Measurements from ENCODE around the gene SHC3.

SHC3 gene

DNA sequence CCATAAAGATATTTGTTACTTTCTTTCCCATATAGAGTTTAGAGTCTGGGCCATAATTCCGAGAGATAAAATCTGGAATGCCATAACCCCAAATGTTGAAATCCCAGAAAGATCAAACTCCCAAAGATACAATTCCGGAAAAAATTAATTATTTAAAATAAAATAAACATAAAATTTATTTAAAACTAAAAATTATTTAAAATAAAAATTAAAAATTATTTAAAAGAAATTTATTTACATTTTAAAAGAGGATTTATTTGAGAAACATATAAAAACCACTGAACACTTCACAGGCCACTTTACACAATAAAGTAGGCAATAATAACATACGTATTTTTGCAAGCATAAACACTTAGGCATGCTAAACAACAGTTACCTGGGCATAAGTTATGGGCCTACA lies 57.9 kb downstream of the SHC3 start:
- CTCF ChIA-PET = no interaction called here
- DNase-seq = no peak
- POLR2A ChIA-PET = no interaction called here
- no peaks in the 10 kb centered on the region for H3K27me3 ChIP-seq (replicated peaks in 2 of 5; ENCODE audit: control insufficient read depth in 4 of 5, insufficient read depth in 5 of 5, low read length in 4 of 5)
- H3K4me1 ChIP-seq (ENCODE audit: control extremely low read depth in 1 of 4, control insufficient read depth in 4 of 4, insufficient read depth in 4 of 4, low read length in 3 of 4) = no peaks in the 10 kb centered on the region
- H3K36me3 ChIP-seq (ENCODE audit: control insufficient read depth in 4 of 4, insufficient read depth in 4 of 4, low read length in 3 of 4) = no peaks in the 10 kb centered on the region
- WGBS (ENCODE audit: insufficient coverage) = no CpG with 5 or more reads among the region's 3 CpGs
- peaks cover 0 to 4% (median 1%) of the 10 kb centered on the region in 5 experiments for H3K9me3 ChIP-seq (ENCODE audit: control extremely low read depth in 1 of 5, control insufficient read depth in 4 of 5, insufficient read depth in 2 of 5, low read depth in 1 of 5, low read length in 4 of 5)
- H3K4me3 ChIP-seq (ENCODE audit: control insufficient read depth in 1 of 7, extremely low read depth in 1 of 7, insufficient read depth in 4 of 7, low read depth in 2 of 7, low read length in 6 of 7) = no peak overlapping the region
- H3K27ac ChIP-seq (ENCODE audit: insufficient read depth in 1 of 2, low read depth in 1 of 2, low read length in 2 of 2, poor library complexity in 1 of 2, severe bottlenecking in 2 of 2) = no peak overlapping the region

- Histone ChIP-seq H3K36me3 (ENCODE audit: control insufficient read depth in 4 of 4, insufficient read depth in 4 of 4, low read length in 3 of 4) (no peaks in the 10 kb centered on the region), H3K4me3 (ENCODE audit: control insufficient read depth in 1 of 7, extremely low read depth in 1 of 7, insufficient read depth in 4 of 7, low read depth in 2 of 7, low read length in 6 of 7) (no peak overlapping the region), H3K9me3 (ENCODE audit: control extremely low read depth in 1 of 5, control insufficient read depth in 4 of 5, insufficient read depth in 2 of 5, low read depth in 1 of 5, low read length in 4 of 5) (peaks cover 0 to 5% (median 0%) of the 10 kb centered on the region in 5 experiments), H3K27me3 (replicated peaks in 2 of 5; ENCODE audit: control insufficient read depth in 4 of 5, insufficient read depth in 5 of 5, low read length in 4 of 5) (peaks cover 0 to 2% (median 0%) of the 10 kb centered on the region in 5 experiments), H3K4me1 (ENCODE audit: control extremely low read depth in 1 of 4, control insufficient read depth in 4 of 4, insufficient read depth in 4 of 4, low read length in 3 of 4) (no peaks in the 10 kb centered on the region), H3K27ac (ENCODE audit: insufficient read depth in 1 of 2, low read depth in 1 of 2, low read length in 2 of 2, poor library complexity in 1 of 2, severe bottlenecking in 2 of 2) (no peak overlapping the region)
- 80% methylated on average over 1 of the region's 3 CpGs for WGBS (ENCODE audit: insufficient coverage)
- ChIA-PET CTCF (no interaction called here), POLR2A (no interaction called here)
- DNase-seq = no peak
Measured at GRCh38 chr9:89116805-89117192, 61.8 kb downstream of the SHC3 start.

- H3K4me3 ChIP-seq (ENCODE audit: control insufficient read depth in 1 of 7, extremely low read depth in 1 of 7, insufficient read depth in 4 of 7, low read depth in 2 of 7, low read length in 6 of 7) = no peak overlapping the region
- peaks cover 0 to 2% (median 0%) of the 10 kb centered on the region in 5 experiments for H3K27me3 ChIP-seq (replicated peaks in 2 of 5; ENCODE audit: control insufficient read depth in 4 of 5, insufficient read depth in 5 of 5, low read length in 4 of 5)
- H3K36me3 ChIP-seq (ENCODE audit: control insufficient read depth in 4 of 4, insufficient read depth in 4 of 4, low read length in 3 of 4) = no peaks in the 10 kb centered on the region
- no peaks in the 10 kb centered on the region for H3K4me1 ChIP-seq (ENCODE audit: control extremely low read depth in 1 of 4, control insufficient read depth in 4 of 4, insufficient read depth in 4 of 4, low read length in 3 of 4)
- no peak overlapping the region for H3K27ac ChIP-seq (ENCODE audit: insufficient read depth in 1 of 2, low read depth in 1 of 2, low read length in 2 of 2, poor library complexity in 1 of 2, severe bottlenecking in 2 of 2)
- 97% methylated on average over 3 of the region's 8 CpGs for WGBS (ENCODE audit: insufficient coverage)
- POLR2A ChIA-PET = no interaction called here
- peaks cover 0 to 5% (median under 1%) of the 10 kb centered on the region in 5 experiments for H3K9me3 ChIP-seq (ENCODE audit: control extremely low read depth in 1 of 5, control insufficient read depth in 4 of 5, insufficient read depth in 2 of 5, low read depth in 1 of 5, low read length in 4 of 5)
- CTCF ChIA-PET = no interaction called here
- no peak for DNase-seq
Measured at GRCh38 chr9:89116064-89116804, 62.4 kb downstream of the SHC3 start.

- no peak for DNase-seq
- H3K36me3 ChIP-seq (ENCODE audit: control insufficient read depth in 4 of 4, insufficient read depth in 4 of 4, low read length in 3 of 4) = no peaks in the 10 kb centered on the region
- ChIA-PET CTCF (no interaction called here), POLR2A (no interaction called here)
- H3K27me3 ChIP-seq (replicated peaks in 2 of 5; ENCODE audit: control insufficient read depth in 4 of 5, insufficient read depth in 5 of 5, low read length in 4 of 5) = peaks cover 0 to 2% (median 0%) of the 10 kb centered on the region in 5 experiments
- 100% methylated on average over 1 of the region's 1 CpG for WGBS (ENCODE audit: insufficient coverage)
- H3K4me3 ChIP-seq (ENCODE audit: control insufficient read depth in 1 of 7, extremely low read depth in 1 of 7, insufficient read depth in 4 of 7, low read depth in 2 of 7, low read length in 6 of 7) = no peak overlapping the region
- peaks cover 0 to 9% (median 5%) of the 10 kb centered on the region in 5 experiments for H3K9me3 ChIP-seq (ENCODE audit: control extremely low read depth in 1 of 5, control insufficient read depth in 4 of 5, insufficient read depth in 2 of 5, low read depth in 1 of 5, low read length in 4 of 5)
- H3K27ac ChIP-seq (ENCODE audit: insufficient read depth in 1 of 2, low read depth in 1 of 2, low read length in 2 of 2, poor library complexity in 1 of 2, severe bottlenecking in 2 of 2) = no peak overlapping the region
- no peaks in the 10 kb centered on the region for H3K4me1 ChIP-seq (ENCODE audit: control extremely low read depth in 1 of 4, control insufficient read depth in 4 of 4, insufficient read depth in 4 of 4, low read length in 3 of 4)
Measured at GRCh38 chr9:89115426-89115825, 63.2 kb downstream of the SHC3 start.

- POLR2A ChIA-PET = no interaction called here
- DNase-seq = no peak
- 98% methylated on average over 4 of the region's 4 CpGs for WGBS (ENCODE audit: insufficient coverage)
- CTCF ChIA-PET = no interaction called here
- Histone ChIP-seq H3K4me3 (ENCODE audit: control insufficient read depth in 1 of 7, extremely low read depth in 1 of 7, insufficient read depth in 4 of 7, low read depth in 2 of 7, low read length in 6 of 7) (no peak overlapping the region), H3K27ac (ENCODE audit: insufficient read depth in 1 of 2, low read depth in 1 of 2, low read length in 2 of 2, poor library complexity in 1 of 2, severe bottlenecking in 2 of 2) (no peak overlapping the region), H3K27me3 (replicated peaks in 2 of 5; ENCODE audit: control insufficient read depth in 4 of 5, insufficient read depth in 5 of 5, low read length in 4 of 5) (peaks cover 0 to 2% (median 0%) of the 10 kb centered on the region in 5 experiments), H3K9me3 (ENCODE audit: control extremely low read depth in 1 of 5, control insufficient read depth in 4 of 5, insufficient read depth in 2 of 5, low read depth in 1 of 5, low read length in 4 of 5) (peaks cover 0 to 13% (median 5%) of the 10 kb centered on the region in 5 experiments), H3K4me1 (ENCODE audit: control extremely low read depth in 1 of 4, control insufficient read depth in 4 of 4, insufficient read depth in 4 of 4, low read length in 3 of 4) (no peaks in the 10 kb centered on the region), H3K36me3 (ENCODE audit: control insufficient read depth in 4 of 4, insufficient read depth in 4 of 4, low read length in 3 of 4) (no peaks in the 10 kb centered on the region)
Measured at GRCh38 chr9:89114741-89115140, 63.9 kb downstream of the SHC3 start.

DNA sequence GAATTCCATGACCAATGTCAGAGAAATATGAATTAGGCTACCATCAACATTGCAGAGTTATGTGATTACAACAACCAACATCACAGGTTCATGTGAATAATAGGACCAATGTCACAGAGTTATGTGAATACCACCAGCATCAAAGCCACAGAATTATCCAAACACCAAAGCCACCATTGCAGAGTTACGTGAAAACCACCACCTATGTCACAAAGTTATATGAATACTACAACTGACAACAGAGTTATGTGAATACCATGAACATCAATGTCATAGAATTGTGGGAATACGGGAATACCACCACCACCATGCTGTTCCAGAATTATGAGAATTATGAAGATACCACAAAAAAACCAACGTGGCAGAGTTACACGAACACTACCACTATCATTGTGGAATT lies 64.8 kb downstream of the SHC3 start:
- Histone ChIP-seq H3K4me3 (ENCODE audit: control insufficient read depth in 1 of 7, extremely low read depth in 1 of 7, insufficient read depth in 4 of 7, low read depth in 2 of 7, low read length in 6 of 7) (no peak overlapping the region), H3K36me3 (ENCODE audit: control insufficient read depth in 4 of 4, insufficient read depth in 4 of 4, low read length in 3 of 4) (no peaks in the 10 kb centered on the region), H3K27ac (ENCODE audit: insufficient read depth in 1 of 2, low read depth in 1 of 2, low read length in 2 of 2, poor library complexity in 1 of 2, severe bottlenecking in 2 of 2) (no peak overlapping the region), H3K4me1 (ENCODE audit: control extremely low read depth in 1 of 4, control insufficient read depth in 4 of 4, insufficient read depth in 4 of 4, low read length in 3 of 4) (no peaks in the 10 kb centered on the region), H3K9me3 (ENCODE audit: control extremely low read depth in 1 of 5, control insufficient read depth in 4 of 5, insufficient read depth in 2 of 5, low read depth in 1 of 5, low read length in 4 of 5) (peaks cover 0 to 20% (median 5%) of the 10 kb centered on the region in 5 experiments), H3K27me3 (replicated peaks in 2 of 5; ENCODE audit: control insufficient read depth in 4 of 5, insufficient read depth in 5 of 5, low read length in 4 of 5) (peaks cover 0 to 2% (median 0%) of the 10 kb centered on the region in 5 experiments)
- ChIA-PET POLR2A (no interaction called here), CTCF (no interaction called here)
- DNase-seq = no peak
- 93% methylated on average over 3 of the region's 4 CpGs for WGBS (ENCODE audit: insufficient coverage)

DNA sequence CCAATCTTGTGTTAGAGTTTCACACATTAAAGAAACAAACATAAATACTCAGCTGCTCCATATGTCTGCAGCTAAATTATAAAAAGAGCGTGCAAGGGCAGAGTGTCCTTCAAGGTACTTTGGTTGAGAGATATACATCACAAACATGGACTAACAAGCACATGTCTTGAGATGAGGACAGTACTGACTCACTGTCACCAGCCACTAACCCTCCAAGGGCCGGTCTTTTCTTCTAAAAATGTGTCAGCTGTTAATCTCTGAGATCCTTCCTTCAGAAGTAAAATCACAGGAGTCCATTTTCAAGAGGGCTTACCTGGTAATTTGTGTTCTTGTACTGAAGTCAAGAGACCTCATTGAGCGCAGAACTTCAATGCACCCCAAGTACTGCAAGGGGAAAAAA lies 66.4 kb downstream of the SHC3 start:
- H3K9me3 ChIP-seq (ENCODE audit: control extremely low read depth in 1 of 5, control insufficient read depth in 4 of 5, insufficient read depth in 2 of 5, low read depth in 1 of 5, low read length in 4 of 5) = peaks cover 0 to 20% (median 5%) of the 10 kb centered on the region in 5 experiments
- WGBS (ENCODE audit: insufficient coverage) = 100% methylated on average over 2 of the region's 3 CpGs
- H3K4me1 ChIP-seq (ENCODE audit: control extremely low read depth in 1 of 4, control insufficient read depth in 4 of 4, insufficient read depth in 4 of 4, low read length in 3 of 4) = no peaks in the 10 kb centered on the region
- no peak overlapping the region for H3K27ac ChIP-seq (ENCODE audit: insufficient read depth in 1 of 2, low read depth in 1 of 2, low read length in 2 of 2, poor library complexity in 1 of 2, severe bottlenecking in 2 of 2)
- no peak for DNase-seq
- no peak overlapping the region for H3K4me3 ChIP-seq (ENCODE audit: control insufficient read depth in 1 of 7, extremely low read depth in 1 of 7, insufficient read depth in 4 of 7, low read depth in 2 of 7, low read length in 6 of 7)
- H3K36me3 ChIP-seq (ENCODE audit: control insufficient read depth in 4 of 4, insufficient read depth in 4 of 4, low read length in 3 of 4) = no peaks in the 10 kb centered on the region
- CTCF ChIA-PET = no interaction called here
- H3K27me3 ChIP-seq (replicated peaks in 2 of 5; ENCODE audit: control insufficient read depth in 4 of 5, insufficient read depth in 5 of 5, low read length in 4 of 5) = peaks cover 0 to 2% (median 0%) of the 10 kb centered on the region in 5 experiments
- POLR2A ChIA-PET = no interaction called here

All from common myeloid progenitor, CD34-positive (primary cell).